Neural cell (in vitro differentiated cells): ENCODE results near the gene CLIC2. TPM values are rescaled to one million over a fixed set of nuclear protein-coding genes. Genes with fewer than 3 reads are reported as not detected.

ENCODE experiments used
- H2AFZ ChIP-seq: fragments of 200-600, 300-800 bp; sonication (generic), shearing (Covaris generic); 2 replicates; pipeline ENCODE4 v1.6.0; 2014; ENCODE audit warnings: low read depth, mild to moderate bottlenecking, antibody characterized with exemption, low read length, moderate library complexity
- H3F3A ChIP-seq: fragments of 200-600 bp; shearing (Covaris generic); 2 replicates; pipeline ENCODE4 v1.6.1; 2016; ENCODE audit warnings: mild to moderate bottlenecking, moderate library complexity, mixed read lengths, antibody characterized with exemption, low read length; ENCODE audit not compliant: insufficient read depth, poor library complexity, severe bottlenecking
- H3K27ac ChIP-seq: fragments of 200-600, 300-800 bp; sonication (generic), shearing (Covaris generic); 2 replicates; pipeline ENCODE4 v1.5.1; 2014; ENCODE audit warnings: mild to moderate bottlenecking, low read length, moderate library complexity
- H3K27me3 ChIP-seq: fragments of 300-800, 200-600 bp; sonication (generic), shearing (Covaris generic); 2 replicates; pipeline ENCODE4 v1.6.0; 2014; ENCODE audit warnings: mild to moderate bottlenecking, low read depth, low read length, moderate library complexity; ENCODE audit not compliant: insufficient read depth
- H3K36me3 ChIP-seq: fragments of 300-800, 200-600 bp; sonication (generic), shearing (Covaris generic); 2 replicates; pipeline ENCODE4 v1.5.1; 2014; ENCODE audit warnings: mild to moderate bottlenecking, antibody characterized with exemption, low read length, moderate library complexity; ENCODE audit not compliant: insufficient read depth
- H3K4me2 ChIP-seq: fragments of 300-800, 200-600 bp; sonication (generic), shearing (Covaris generic); 2 replicates; pipeline ENCODE4 v1.6.0; 2014; ENCODE audit warnings: mild to moderate bottlenecking, low read length
- H3K4me3 ChIP-seq: fragments of 300-800, 200-600 bp; sonication (generic), shearing (Covaris generic); 2 replicates; pipeline ENCODE4 v1.5.1; 2014; ENCODE audit warnings: mild to moderate bottlenecking, low read length, moderate library complexity
- H3K79me2 ChIP-seq: fragments of 200-600 bp; shearing (Covaris generic); replicated peaks from 2 replicates; pipeline ENCODE4 v1.6.0; 2014; ENCODE audit warnings: mild to moderate bottlenecking, low read length, moderate library complexity; ENCODE audit not compliant: insufficient read depth
- H3K9ac ChIP-seq: fragments of 300-800, 200-600 bp; sonication (generic), shearing (Covaris generic); 2 replicates; pipeline ENCODE4 v1.6.1; 2016; ENCODE audit warnings: mild to moderate bottlenecking, low read length, mixed read lengths
- H3K9me2 ChIP-seq: fragments of 200-600 bp; shearing (Covaris generic); 2 replicates; pipeline ENCODE4 v1.6.1; 2016; ENCODE audit warnings: mild to moderate bottlenecking, low read length, mixed read lengths; ENCODE audit not compliant: insufficient read depth
- H3K9me3 ChIP-seq: fragments of 200-600, 300-800 bp; sonication (generic), shearing (Covaris generic); 2 replicates; pipeline ENCODE4 v1.6.1; 2016; ENCODE audit warnings: mild to moderate bottlenecking, mixed run types, low read length, moderate library complexity, mixed read lengths
- H4K20me1 ChIP-seq: fragments of 200-600 bp; shearing (Covaris generic); 2 replicates; pipeline ENCODE4 v1.6.1; 2016; ENCODE audit warnings: mild to moderate bottlenecking, mixed run types; ENCODE audit not compliant: insufficient read depth
- EP300 ChIP-seq: fragments of 450-650 bp; conservative IDR thresholded peaks from 2 replicates; pipeline ENCODE4 v1.6.1; 2014; ENCODE audit warnings: antibody characterized with exemption, mild to moderate bottlenecking, moderate library complexity; ENCODE audit not compliant: poor library complexity, severe bottlenecking
- EZH2 ChIP-seq: fragments of 200-600, 300-800 bp; shearing (Covaris generic), sonication (generic); IDR thresholded peaks from 2 replicates; pipeline ENCODE4 v1.6.1; 2014; ENCODE audit warnings: antibody characterized with exemption, low read length, borderline replicate concordance, mild to moderate bottlenecking; ENCODE audit not compliant: insufficient read depth, poor library complexity, severe bottlenecking
- MXI1 ChIP-seq: fragments of 450-650 bp; conservative IDR thresholded peaks from 2 replicates; pipeline ENCODE4 v1.6.1; 2014; ENCODE audit warnings: antibody characterized with exemption, mild to moderate bottlenecking; ENCODE audit not compliant: poor library complexity, severe bottlenecking
- POLR2AphosphoS5 ChIP-seq: IDR thresholded peaks from 2 replicates; pipeline ENCODE4 v1.6.1; 2012
- RAD21 ChIP-seq: fragments of 450-650 bp; conservative IDR thresholded peaks from 2 replicates; pipeline ENCODE4 v1.6.1; 2014; ENCODE audit warnings: antibody characterized with exemption, mild to moderate bottlenecking, moderate library complexity
- SMC3 ChIP-seq: fragments of 450-650 bp; conservative IDR thresholded peaks from 2 replicates; pipeline ENCODE4 v1.6.1; 2014; ENCODE audit warnings: antibody characterized with exemption, mild to moderate bottlenecking, moderate library complexity; ENCODE audit not compliant: poor library complexity
- TAF1 ChIP-seq: IDR thresholded peaks from 2 replicates; pipeline ENCODE4 v1.6.1; 2012; ENCODE audit warnings: low read depth
- polyA plus RNA-seq: library from polyadenylated mRNA; depleted of rRNA; stranded (reverse); fragments of >200 nt; gene quantifications from 2 replicates; pipeline ENCODE4 v1.2.3, GENCODE V29; 2014
- TF ChIP-seq, protein P1 (sequence below): IDR thresholded peaks from 2 replicates; pipeline ENCODE4 v1.6.1; 2012; ENCODE audit warnings: borderline replicate concordance
- TF ChIP-seq, protein P2 (sequence below): fragments of 450-650 bp; IDR thresholded peaks from 2 replicates; pipeline ENCODE4 v1.5.1; 2014; ENCODE audit warnings: antibody characterized with exemption, mild to moderate bottlenecking, moderate library complexity; ENCODE audit not compliant: poor library complexity, severe bottlenecking

Gene CLIC2
- polyA plus RNA-seq, 1 donor from 2014 or later: 2.9 TPM

GRCh38 chrX:155251391-155251790 lies 83.0 kb downstream of the CLIC2 start:
- Histone ChIP-seq H4K20me1 (no peaks in the 10 kb centered on the region), H3K9me3 (no peaks in the 10 kb centered on the region), H3K79me2 (no peaks in the 10 kb centered on the region), H3K36me3 (no peaks in the 10 kb centered on the region), H3K27me3 (no peaks in the 10 kb centered on the region), H3K27ac (no peak overlapping the region), H3F3A (no peaks in the 10 kb centered on the region), H3K9ac (no peak overlapping the region), H2AFZ (no peak overlapping the region), H3K4me2 (no peak overlapping the region), H3K9me2 (no peaks in the 10 kb centered on the region), H3K4me3 (no peak overlapping the region)
- TF ChIP-seq POLR2AphosphoS5 (no peak), TAF1 (no peak), EZH2 (no peak), EP300 (no peak), MXI1 (no peak), SMC3 (no peak), RAD21 (no peak)
- TF ChIP-seq, protein P1, sequence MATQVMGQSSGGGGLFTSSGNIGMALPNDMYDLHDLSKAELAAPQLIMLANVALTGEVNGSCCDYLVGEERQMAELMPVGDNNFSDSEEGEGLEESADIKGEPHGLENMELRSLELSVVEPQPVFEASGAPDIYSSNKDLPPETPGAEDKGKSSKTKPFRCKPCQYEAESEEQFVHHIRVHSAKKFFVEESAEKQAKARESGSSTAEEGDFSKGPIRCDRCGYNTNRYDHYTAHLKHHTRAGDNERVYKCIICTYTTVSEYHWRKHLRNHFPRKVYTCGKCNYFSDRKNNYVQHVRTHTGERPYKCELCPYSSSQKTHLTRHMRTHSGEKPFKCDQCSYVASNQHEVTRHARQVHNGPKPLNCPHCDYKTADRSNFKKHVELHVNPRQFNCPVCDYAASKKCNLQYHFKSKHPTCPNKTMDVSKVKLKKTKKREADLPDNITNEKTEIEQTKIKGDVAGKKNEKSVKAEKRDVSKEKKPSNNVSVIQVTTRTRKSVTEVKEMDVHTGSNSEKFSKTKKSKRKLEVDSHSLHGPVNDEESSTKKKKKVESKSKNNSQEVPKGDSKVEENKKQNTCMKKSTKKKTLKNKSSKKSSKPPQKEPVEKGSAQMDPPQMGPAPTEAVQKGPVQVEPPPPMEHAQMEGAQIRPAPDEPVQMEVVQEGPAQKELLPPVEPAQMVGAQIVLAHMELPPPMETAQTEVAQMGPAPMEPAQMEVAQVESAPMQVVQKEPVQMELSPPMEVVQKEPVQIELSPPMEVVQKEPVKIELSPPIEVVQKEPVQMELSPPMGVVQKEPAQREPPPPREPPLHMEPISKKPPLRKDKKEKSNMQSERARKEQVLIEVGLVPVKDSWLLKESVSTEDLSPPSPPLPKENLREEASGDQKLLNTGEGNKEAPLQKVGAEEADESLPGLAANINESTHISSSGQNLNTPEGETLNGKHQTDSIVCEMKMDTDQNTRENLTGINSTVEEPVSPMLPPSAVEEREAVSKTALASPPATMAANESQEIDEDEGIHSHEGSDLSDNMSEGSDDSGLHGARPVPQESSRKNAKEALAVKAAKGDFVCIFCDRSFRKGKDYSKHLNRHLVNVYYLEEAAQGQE: no peak
- TF ChIP-seq, protein P2, sequence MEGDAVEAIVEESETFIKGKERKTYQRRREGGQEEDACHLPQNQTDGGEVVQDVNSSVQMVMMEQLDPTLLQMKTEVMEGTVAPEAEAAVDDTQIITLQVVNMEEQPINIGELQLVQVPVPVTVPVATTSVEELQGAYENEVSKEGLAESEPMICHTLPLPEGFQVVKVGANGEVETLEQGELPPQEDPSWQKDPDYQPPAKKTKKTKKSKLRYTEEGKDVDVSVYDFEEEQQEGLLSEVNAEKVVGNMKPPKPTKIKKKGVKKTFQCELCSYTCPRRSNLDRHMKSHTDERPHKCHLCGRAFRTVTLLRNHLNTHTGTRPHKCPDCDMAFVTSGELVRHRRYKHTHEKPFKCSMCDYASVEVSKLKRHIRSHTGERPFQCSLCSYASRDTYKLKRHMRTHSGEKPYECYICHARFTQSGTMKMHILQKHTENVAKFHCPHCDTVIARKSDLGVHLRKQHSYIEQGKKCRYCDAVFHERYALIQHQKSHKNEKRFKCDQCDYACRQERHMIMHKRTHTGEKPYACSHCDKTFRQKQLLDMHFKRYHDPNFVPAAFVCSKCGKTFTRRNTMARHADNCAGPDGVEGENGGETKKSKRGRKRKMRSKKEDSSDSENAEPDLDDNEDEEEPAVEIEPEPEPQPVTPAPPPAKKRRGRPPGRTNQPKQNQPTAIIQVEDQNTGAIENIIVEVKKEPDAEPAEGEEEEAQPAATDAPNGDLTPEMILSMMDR: no peak

GRCh38 chrX:155247497-155247896 lies 86.9 kb downstream of the CLIC2 start:
- Histone ChIP-seq H3K9ac (no peak overlapping the region), H3K27me3 (no peaks in the 10 kb centered on the region), H3F3A (no peaks in the 10 kb centered on the region), H3K4me2 (no peak overlapping the region), H3K4me3 (no peak overlapping the region), H4K20me1 (no peaks in the 10 kb centered on the region), H3K27ac (no peak overlapping the region), H3K79me2 (no peaks in the 10 kb centered on the region), H3K9me2 (no peaks in the 10 kb centered on the region), H3K36me3 (no peaks in the 10 kb centered on the region), H3K9me3 (no peaks in the 10 kb centered on the region), H2AFZ (no peak overlapping the region)
- TF ChIP-seq, protein P1: no peak
- TF ChIP-seq TAF1: no peak
- TF ChIP-seq RAD21: no peak
- no peak for TF ChIP-seq EZH2
- no peak for TF ChIP-seq MXI1
- no peak for TF ChIP-seq SMC3
- no peak for TF ChIP-seq POLR2AphosphoS5
- TF ChIP-seq EP300: no peak
- TF ChIP-seq, protein P2: no peak
